Epidermal melanocyte (primary cell): ENCODE results near the gene TUBGCP2.
"Not testable (repeated sequence)": the region's sequence is repeated elsewhere in the genome, so short reads cannot be mapped to it uniquely, and the experiment has no call there.

ENCODE experiments used
- DNase-seq: peaks from one replicate; pipeline ENCODE4 v3.0.0; 2011; ENCODE audit warnings: low spot score; ENCODE audit not compliant: insufficient read length

Gene TUBGCP2

GRCh38 chr10:133266056-133266795 lies 42.4 kb downstream of the TUBGCP2 start:
- DNase-seq, result no peak

DNA sequence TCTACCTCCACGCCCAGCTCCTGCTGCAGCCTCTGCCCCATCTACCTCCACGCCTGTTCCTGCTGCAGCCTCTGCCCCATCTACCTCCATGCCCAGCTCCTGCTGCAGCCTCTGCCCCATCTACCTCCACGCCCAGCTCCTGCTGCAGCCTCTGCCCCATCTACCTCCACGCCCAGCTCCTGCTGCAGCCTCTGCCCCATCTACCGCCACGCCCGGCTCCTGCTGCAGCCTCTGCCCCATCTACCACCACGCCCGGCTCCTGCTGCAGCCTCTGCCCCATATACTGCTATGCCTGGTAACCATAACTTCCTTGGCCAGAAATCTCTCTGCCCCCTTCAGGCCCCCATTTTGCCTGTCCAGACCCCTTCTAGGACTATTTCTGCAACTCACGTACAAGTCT lies 43.6 kb downstream of the TUBGCP2 start:
- not testable (repeated sequence) for DNase-seq

DNA sequence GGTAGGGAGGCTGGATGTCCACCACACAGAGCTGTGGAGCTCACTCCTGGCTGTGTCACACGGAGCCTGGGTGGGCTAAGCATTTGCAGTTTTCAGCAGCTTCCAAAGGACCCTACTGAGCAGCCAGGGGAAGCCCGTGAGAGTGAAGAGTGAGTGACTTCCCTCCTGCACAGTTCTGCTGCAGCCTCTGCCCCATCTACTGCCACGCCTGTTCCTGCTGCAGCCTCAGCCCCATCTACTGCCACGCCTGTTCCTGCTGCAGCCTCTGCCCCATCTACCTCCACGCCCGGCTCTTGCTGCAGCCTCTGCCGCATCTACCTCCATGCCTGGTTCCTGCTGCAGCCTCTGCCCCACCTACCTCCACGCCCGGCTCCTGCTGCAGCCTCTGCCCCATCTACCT lies 44.2 kb downstream of the TUBGCP2 start:
- no peak for DNase-seq

DNA sequence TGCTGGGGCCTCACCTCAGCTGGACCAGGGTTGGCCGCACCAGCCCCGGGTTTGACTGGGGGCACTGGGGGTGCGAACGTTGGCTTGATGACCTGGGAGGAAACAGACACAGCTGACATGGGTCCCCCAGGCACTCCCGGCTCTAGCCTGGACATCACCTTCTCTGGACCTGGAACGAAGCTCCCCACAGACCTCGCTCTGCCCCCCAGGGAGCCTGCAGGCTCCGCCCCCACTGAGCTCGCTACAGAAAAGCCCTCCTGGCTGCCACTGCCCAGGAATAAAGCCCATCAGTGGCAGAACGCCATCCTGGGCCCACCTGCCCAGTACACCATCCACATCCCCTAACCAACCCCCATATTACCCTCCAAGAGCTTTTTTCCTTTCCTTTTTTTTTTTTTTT lies 45.0 kb downstream of the TUBGCP2 start:
- no peak for DNase-seq

GRCh38 chr10:133262696-133263095 lies 46.0 kb downstream of the TUBGCP2 start:
- DNase-seq, result no peak

DNA sequence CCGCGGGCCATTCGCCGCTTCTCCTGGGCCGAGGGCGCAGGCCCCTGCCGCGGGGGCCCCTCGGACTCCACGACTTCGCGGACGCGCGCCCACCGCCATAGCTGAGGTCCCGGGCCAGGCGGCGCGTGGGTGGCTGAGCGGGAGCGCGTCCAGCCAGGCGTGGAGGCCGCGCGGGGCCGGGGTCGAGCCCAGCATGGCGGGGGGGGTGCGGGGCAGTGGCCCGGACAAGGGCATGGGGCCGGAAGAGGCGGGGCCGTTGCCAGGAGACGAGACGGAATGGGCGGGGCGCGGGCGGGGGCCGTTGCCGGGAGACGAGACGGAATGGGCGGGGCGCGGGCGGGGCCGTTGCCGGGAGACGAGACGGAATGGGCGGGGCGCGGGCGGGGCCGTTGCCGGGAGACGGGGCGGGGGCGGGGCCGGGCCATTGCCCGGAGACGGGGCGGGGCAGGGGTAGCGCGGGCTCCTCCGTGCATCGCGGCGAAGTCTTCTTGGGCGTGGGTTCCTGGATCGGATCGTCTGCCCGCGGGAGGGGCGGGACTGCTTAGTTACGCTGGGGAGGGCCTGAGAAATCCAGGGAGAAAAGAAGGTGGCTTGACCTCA lies 46.8 kb downstream of the TUBGCP2 start:
- DNase-seq, result peak; percentile 84

GRCh38 chr10:133260895-133261725 lies 47.6 kb downstream of the TUBGCP2 start:
- DNase-seq, result peak; percentile 34

GRCh38 chr10:133259602-133259989 lies 49.1 kb downstream of the TUBGCP2 start:
- no peak for DNase-seq

- peak; percentile 87 for DNase-seq
Measured at GRCh38 chr10:133258818-133259601, 49.7 kb downstream of the TUBGCP2 start.

- DNase-seq, result no peak
Measured at GRCh38 chr10:133258066-133258817, 50.4 kb downstream of the TUBGCP2 start.

DNA sequence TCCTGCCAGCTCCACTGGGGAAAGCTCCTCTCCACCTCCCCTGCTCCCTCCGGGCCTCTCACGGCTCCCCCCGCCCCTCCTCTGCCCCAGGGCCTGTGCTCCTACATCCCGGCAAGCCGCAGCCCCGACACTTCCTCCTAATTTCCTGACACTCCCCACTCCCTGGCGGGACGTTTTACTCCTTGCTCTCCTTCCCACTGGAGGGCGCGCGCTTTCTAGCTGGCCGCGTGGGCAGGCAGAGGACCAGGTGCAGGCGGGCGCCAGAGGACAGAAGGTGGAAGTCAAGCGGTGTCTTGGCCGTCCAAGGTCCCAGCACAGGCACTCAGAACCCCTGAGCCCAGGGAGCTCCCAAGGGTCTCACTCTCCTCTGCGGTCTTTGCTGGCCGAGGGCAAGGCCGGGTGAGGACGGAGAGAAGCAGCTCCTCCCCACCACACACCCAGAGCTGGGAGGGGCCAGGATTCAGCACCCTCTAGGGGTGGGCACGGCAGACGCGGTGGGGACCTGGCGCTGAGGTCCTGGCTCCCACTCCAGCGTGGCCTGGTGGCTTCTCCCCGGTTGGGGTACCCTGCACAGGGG lies 51.1 kb downstream of the TUBGCP2 start:
- DNase-seq, result no peak

GRCh38 chr10:133255323-133255722 lies 53.3 kb downstream of the TUBGCP2 start:
- no peak for DNase-seq

DNA sequence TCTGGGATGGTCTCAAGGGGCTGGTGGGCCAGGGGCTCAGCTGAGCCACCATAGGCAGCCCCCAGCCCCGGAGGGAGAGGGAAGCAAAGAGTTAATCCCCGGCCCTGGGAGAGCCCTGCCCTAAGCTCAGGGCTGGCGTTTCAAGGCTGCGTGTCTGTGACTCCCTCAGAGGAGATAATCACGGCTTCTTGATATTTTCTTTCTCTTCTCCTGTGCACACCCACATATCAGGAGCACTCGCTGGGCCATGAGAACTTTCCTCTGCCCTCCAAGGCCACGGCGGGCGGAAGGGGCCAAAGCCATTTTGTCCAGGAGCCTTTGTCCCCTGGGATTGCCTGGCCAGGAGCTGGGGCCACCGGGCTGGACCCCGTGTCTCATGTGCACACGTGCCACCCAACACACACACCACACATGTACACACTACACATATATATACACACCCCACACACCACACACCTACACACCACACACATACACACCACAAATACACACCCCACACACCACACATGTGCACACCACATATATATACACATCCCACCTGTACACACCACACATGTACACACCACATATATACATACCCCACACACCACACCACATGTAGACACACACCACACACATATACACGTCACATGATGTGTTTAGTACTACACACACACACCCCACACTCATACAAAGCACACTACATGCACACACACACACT lies 54.1 kb downstream of the TUBGCP2 start:
- DNase-seq, result no peak

DNA sequence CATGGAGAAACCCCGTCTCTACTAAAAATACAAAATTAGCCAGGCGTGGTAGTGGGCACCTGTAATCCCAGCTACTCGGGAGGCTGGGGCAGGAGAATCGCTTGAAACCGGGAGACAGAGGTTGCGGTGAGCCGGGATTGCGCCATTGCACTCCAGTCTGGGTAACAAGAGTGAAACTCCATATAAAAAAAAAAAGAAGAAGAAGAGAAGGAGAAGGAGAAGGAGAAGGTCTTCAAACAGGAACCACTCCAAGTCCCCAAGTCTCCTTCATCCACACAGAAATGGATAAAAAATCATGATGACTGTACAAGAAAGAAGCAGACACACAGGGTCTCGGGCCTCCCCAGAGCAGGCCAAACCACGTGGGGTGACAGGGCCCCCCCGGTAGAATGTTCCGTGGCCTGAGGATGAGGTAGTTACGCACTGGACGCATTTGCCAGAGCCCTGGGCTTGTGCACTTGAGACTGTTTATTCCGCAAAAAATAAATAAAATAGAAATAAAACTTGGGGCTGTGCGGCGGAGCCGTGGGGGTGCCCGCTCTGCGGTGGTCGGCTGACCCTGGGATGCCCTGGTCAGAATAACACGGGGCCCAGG lies 55.2 kb downstream of the TUBGCP2 start:
- no peak for DNase-seq

DNA sequence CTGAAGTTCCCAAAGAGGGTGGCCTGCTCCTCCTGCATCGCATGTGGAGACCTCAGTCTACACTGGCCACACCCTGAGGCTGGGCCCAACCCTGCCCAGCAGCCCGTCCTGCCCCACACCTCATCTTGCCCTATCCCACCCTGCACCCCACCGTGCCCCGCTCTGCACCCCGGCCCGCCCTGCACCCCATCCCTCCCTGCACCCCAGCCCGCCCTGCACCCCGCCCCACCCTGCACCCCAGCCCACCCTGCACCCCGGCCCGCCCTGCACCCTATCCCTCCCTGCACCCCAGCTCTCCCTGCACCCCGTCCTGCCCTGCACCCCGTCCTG lies 56.5 kb downstream of the TUBGCP2 start:
- DNase-seq, result no peak

GRCh38 chr10:133251388-133252222 lies 57.1 kb downstream of the TUBGCP2 start:
- DNase-seq, result no peak

- DNase-seq, result no peak
Measured at GRCh38 chr10:133249975-133250754, 58.5 kb downstream of the TUBGCP2 start.
